Measurements from ENCODE around the gene FXYD5. TPM values are rescaled to one million over a fixed set of nuclear protein-coding genes. Genes with fewer than 3 reads are reported as not detected.

FXYD5 gene
- total and polyA plus RNA-seq, 10 of the 15 experiments (the other 5 are each of a cell fraction or from before 2014, with no cell fraction given) = 30.0 to 159 (median 93.9) TPM

GRCh38 chr19:35118268-35119020, 36.1 kb upstream of the FXYD5 start (continued):
- no peak for TF ChIP-seq HSF1 (IDR thresholded peaks at IDR 0.05; ENCODE audit: low read depth, low read length)
- no peak for TF ChIP-seq NFXL1 (IDR thresholded peaks at IDR 0.05; ENCODE audit: borderline replicate concordance)
- no peak for TF ChIP-seq ZBTB33 (IDR thresholded peaks at IDR 0.05)

GRCh38 chr19:35119091-35119490, 35.4 kb upstream of the FXYD5 start:
- DNase-seq (ENCODE audit: low read depth, low spot score) = no peak
- no peaks in the 10 kb centered on the region for H3K9me3 ChIP-seq (replicated peaks; ENCODE audit: control insufficient read depth, insufficient read depth, low read length)
- H3K4me2 ChIP-seq (ENCODE audit: control insufficient read depth, insufficient read depth) = no peak overlapping the region
- BruUV-seq (replicated peaks) = no TSS peak
- no peaks in the 10 kb centered on the region for H3K79me2 ChIP-seq (ENCODE audit: control insufficient read depth, insufficient read depth, low read length)
- no peaks in the 10 kb centered on the region for H3K27me3 ChIP-seq (replicated peaks in 1 of 2; ENCODE audit: control insufficient read depth in 2 of 2, insufficient read depth in 2 of 2, low read length in 1 of 2)
- H2AFZ ChIP-seq (ENCODE audit: control insufficient read depth, low read depth, low read length) = no peak overlapping the region
- in situ Hi-C loops (cut with MboI) (no loop called here), intact Hi-C loops (cut with micrococcal nuclease; ENCODE audit: unreplicated experiment) (no loop called here)
- H3K9ac ChIP-seq (ENCODE audit: control insufficient read depth, insufficient read depth, low read length) = no peak overlapping the region
- H3K4me3 ChIP-seq = no peak overlapping the region
- H3K36me3 ChIP-seq (ENCODE audit: control insufficient read depth in 2 of 2, insufficient read depth in 2 of 2, low read length in 1 of 2) = no peaks in the 10 kb centered on the region
- H3K4me1 ChIP-seq (ENCODE audit: control insufficient read depth, insufficient read depth, low read length) = peaks cover 9% of the 10 kb centered on the region
- SMC1A ChIA-PET (ENCODE audit: uncharacterized antibody, unreplicated experiment) = interaction anchor here (3.6 kb wide), 1 partner anchor 22 kb away, joined by 10 read pairs; no protein-coding TSS in a partner anchor
- no peak for ATAC-seq
- CTCF ChIA-PET = interaction anchor here (6.4 kb wide), 2 partner anchors 17 to 23 kb away, joined by 34 to 75 read pairs; partner anchors contain the start of genes FXYD7 and LGI4
- H3K27ac ChIP-seq (ENCODE audit: control insufficient read depth, insufficient read depth) = no peak overlapping the region
- 37% methylated on average over 13 of the region's 14 CpGs for WGBS (ENCODE audit: insufficient coverage, insufficient replicate concordance, low lambda C conversion rate, missing lambda C conversion rate)
- RAD21 ChIA-PET (ENCODE audit: unreplicated experiment) = interaction anchor here (0.5 to 1.6 kb wide), 2 partner anchors 11 to 17 kb away, joined by 3 to 6 read pairs; no protein-coding TSS in a partner anchor
- H4K20me1 ChIP-seq (ENCODE audit: control insufficient read depth, insufficient read depth) = no peaks in the 10 kb centered on the region
- POLR2A ChIA-PET = no interaction called here
- FAIRE-seq = no peak
- TF ChIP-seq PBX3 (IDR thresholded peaks at IDR 0.05; ENCODE audit: insufficient replicate concordance, low read depth, low read length) (no peak), CREB1 (IDR thresholded peaks at IDR 0.05; ENCODE audit: low read depth) (no peak), MYB (IDR thresholded peaks at IDR 0.05; ENCODE audit: borderline replicate concordance, low read depth, low read length) (no peak), CHD4 (IDR thresholded peaks at IDR 0.05) (no peak), ZBED1 (IDR thresholded peaks at IDR 0.05; ENCODE audit: borderline replicate concordance) (no peak), BCL3 (IDR thresholded peaks at IDR 0.05; ENCODE audit: borderline replicate concordance, insufficient read depth, low read depth, low read length, poor library complexity, severe bottlenecking) (no peak), TARDBP (IDR thresholded peaks at IDR 0.05; ENCODE audit: borderline replicate concordance) (no peak), POLR2AphosphoS5 (IDR thresholded peaks at IDR 0.05; ENCODE audit: low read length) (no peak), E2F4 (IDR thresholded peaks at IDR 0.05; ENCODE audit: low read depth, low read length) (no peak), MEF2B (IDR thresholded peaks at IDR 0.05; ENCODE audit: partially characterized antibody, poor library complexity, severe bottlenecking) (no peak), TAF1 (IDR thresholded peaks at IDR 0.05; ENCODE audit: borderline replicate concordance, low read depth, low read length) (no peak)

All from GM12878 (cell line).